ENCODE data around the gene ACTN4. TPM values are rescaled to one million over a fixed set of nuclear protein-coding genes. Genes with fewer than 3 reads are reported as not detected.
A peak's percentile ranks its signal among the peaks of the same experiment; 100 is the strongest.

The ACTN4 gene
- total RNA-seq, 4 donors from 2014 or later: 259 to 844 (median 429) TPM

GRCh38 chr19:38632476-38633213 lies 14.8 kb upstream of the ACTN4 start:
- no peak for DNase-seq
- no peaks in the 10 kb centered on the region for H3K36me3 ChIP-seq
- no peaks in the 10 kb centered on the region for H3K9me3 ChIP-seq
- intact Hi-C loops (cut with DNase I; ENCODE audit: low total_unique reads): no loop called here
- no peak overlapping the region for H3K27ac ChIP-seq
- TF ChIP-seq, protein P1, sequence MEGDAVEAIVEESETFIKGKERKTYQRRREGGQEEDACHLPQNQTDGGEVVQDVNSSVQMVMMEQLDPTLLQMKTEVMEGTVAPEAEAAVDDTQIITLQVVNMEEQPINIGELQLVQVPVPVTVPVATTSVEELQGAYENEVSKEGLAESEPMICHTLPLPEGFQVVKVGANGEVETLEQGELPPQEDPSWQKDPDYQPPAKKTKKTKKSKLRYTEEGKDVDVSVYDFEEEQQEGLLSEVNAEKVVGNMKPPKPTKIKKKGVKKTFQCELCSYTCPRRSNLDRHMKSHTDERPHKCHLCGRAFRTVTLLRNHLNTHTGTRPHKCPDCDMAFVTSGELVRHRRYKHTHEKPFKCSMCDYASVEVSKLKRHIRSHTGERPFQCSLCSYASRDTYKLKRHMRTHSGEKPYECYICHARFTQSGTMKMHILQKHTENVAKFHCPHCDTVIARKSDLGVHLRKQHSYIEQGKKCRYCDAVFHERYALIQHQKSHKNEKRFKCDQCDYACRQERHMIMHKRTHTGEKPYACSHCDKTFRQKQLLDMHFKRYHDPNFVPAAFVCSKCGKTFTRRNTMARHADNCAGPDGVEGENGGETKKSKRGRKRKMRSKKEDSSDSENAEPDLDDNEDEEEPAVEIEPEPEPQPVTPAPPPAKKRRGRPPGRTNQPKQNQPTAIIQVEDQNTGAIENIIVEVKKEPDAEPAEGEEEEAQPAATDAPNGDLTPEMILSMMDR (IDR thresholded peaks at IDR 0.05): no peak
- TF ChIP-seq POLR2A (IDR thresholded peaks at IDR 0.05): no peak
- H3K27me3 ChIP-seq: no peaks in the 10 kb centered on the region
- H3K4me1 ChIP-seq: no peaks in the 10 kb centered on the region
- H3K4me3 ChIP-seq: no peak overlapping the region

GRCh38 chr19:38634757-38635482 lies 12.5 kb upstream of the ACTN4 start:
- Histone ChIP-seq H3K27ac (peak overlapping the region in 1 of 2 donors; percentile 8), H3K27me3 (no peaks in the 10 kb centered on the region), H3K9me3 (no peaks in the 10 kb centered on the region), H3K4me3 (no peak overlapping the region), H3K36me3 (no peaks in the 10 kb centered on the region), H3K4me1 (no peaks in the 10 kb centered on the region)
- intact Hi-C loops (cut with DNase I; ENCODE audit: low total_unique reads): no loop called here
- peak; percentile 72 to 81 for DNase-seq
- TF ChIP-seq POLR2A (IDR thresholded peaks at IDR 0.05): no peak
- TF ChIP-seq, protein P1 (IDR thresholded peaks at IDR 0.05): peak; percentile 89 to 97 (median 92)

DNA sequence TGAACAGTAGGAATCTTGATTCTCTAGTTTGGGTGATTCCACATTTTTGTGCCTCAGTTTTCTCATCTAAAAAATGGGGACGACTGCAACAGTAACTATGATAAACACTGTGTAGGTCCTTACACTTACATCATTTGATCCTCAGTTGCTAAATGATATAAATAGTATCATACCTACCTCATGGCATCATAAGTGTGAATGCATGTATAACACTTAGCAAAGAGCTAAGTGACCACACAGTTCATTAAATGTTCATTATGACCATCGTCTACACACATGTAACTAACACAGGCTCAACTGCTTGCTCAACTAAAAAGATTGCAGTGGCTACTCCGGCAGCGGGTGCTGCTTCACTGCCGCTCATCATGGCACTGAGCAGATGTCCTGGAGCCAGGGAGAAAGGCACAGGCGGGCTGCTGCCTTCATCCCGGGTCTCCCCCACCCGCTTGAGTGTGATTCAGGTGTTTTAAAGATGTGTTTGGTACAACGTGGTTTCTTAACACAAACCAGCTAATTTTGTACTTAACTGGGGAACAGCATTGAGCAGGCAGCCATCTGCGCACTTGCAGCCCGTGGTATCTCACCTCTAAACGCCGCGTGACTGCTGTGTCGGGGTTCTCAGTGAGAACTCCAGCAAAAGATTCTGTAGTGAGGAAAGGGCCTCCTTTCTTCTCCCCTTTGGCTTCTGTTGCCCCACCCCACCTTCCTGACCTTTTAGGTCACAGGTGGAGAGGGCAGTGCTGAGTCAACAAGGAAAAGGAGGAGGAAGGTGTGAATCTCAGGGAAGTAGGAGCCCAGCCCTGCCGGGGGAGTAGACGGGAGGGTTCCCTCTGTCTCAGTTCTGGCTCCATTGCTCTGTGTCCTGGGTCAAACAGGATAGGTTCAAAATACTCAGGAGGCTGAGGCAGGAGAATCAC lies 11.7 kb upstream of the ACTN4 start:
- intact Hi-C loops (cut with DNase I; ENCODE audit: low total_unique reads): no loop called here
- H3K27ac ChIP-seq: peak overlapping the region in 1 of 2 donors; percentile 50
- no peak overlapping the region for H3K4me3 ChIP-seq
- H3K36me3 ChIP-seq: no peaks in the 10 kb centered on the region
- H3K9me3 ChIP-seq: no peaks in the 10 kb centered on the region
- H3K4me1 ChIP-seq: no peaks in the 10 kb centered on the region
- TF ChIP-seq, protein P1 (IDR thresholded peaks at IDR 0.05): no peak
- no peak for TF ChIP-seq POLR2A (IDR thresholded peaks at IDR 0.05)
- no peaks in the 10 kb centered on the region for H3K27me3 ChIP-seq
- DNase-seq: no peak

- intact Hi-C loops (cut with DNase I; ENCODE audit: low total_unique reads): no loop called here
- H3K9me3 ChIP-seq: no peaks in the 10 kb centered on the region
- DNase-seq: no peak
- no peaks in the 10 kb centered on the region for H3K4me1 ChIP-seq
- H3K4me3 ChIP-seq: no peak overlapping the region
- TF ChIP-seq, protein P1 (IDR thresholded peaks at IDR 0.05): no peak
- TF ChIP-seq POLR2A (IDR thresholded peaks at IDR 0.05): no peak
- no peak overlapping the region for H3K27ac ChIP-seq
- H3K27me3 ChIP-seq: no peaks in the 10 kb centered on the region
- H3K36me3 ChIP-seq: no peaks in the 10 kb centered on the region
These were observed 9.0 kb upstream of the ACTN4 start for GRCh38 chr19:38638461-38638860.
